ENCODE measurements around the gene SSRP1.

GRCh38 chr11:57375490-57375889 is 39.8 kb upstream of the SSRP1 start:
- TF ChIP-seq, protein P1, sequence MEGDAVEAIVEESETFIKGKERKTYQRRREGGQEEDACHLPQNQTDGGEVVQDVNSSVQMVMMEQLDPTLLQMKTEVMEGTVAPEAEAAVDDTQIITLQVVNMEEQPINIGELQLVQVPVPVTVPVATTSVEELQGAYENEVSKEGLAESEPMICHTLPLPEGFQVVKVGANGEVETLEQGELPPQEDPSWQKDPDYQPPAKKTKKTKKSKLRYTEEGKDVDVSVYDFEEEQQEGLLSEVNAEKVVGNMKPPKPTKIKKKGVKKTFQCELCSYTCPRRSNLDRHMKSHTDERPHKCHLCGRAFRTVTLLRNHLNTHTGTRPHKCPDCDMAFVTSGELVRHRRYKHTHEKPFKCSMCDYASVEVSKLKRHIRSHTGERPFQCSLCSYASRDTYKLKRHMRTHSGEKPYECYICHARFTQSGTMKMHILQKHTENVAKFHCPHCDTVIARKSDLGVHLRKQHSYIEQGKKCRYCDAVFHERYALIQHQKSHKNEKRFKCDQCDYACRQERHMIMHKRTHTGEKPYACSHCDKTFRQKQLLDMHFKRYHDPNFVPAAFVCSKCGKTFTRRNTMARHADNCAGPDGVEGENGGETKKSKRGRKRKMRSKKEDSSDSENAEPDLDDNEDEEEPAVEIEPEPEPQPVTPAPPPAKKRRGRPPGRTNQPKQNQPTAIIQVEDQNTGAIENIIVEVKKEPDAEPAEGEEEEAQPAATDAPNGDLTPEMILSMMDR (IDR thresholded peaks at IDR 0.05): no peak
- TF ChIP-seq SIN3A (IDR thresholded peaks at IDR 0.05; ENCODE audit: borderline replicate concordance, insufficient read depth, low read depth, low read length): no peak
